HG02852 (cell line): ENCODE data around the gene COL6A2.
"Not testable (repeated sequence)": the region's sequence is repeated elsewhere in the genome, so short reads cannot be mapped to it uniquely, and the experiment has no call there.

Experiments used
- ATAC-seq: cut with Tn5 transposase; IDR thresholded peaks from one replicate; pipeline ENCODE4 v1.9.1; 2021; ENCODE audit warnings: mild to moderate bottlenecking, moderate library complexity; ENCODE audit not compliant: unreplicated experiment

The COL6A2 gene

DNA sequence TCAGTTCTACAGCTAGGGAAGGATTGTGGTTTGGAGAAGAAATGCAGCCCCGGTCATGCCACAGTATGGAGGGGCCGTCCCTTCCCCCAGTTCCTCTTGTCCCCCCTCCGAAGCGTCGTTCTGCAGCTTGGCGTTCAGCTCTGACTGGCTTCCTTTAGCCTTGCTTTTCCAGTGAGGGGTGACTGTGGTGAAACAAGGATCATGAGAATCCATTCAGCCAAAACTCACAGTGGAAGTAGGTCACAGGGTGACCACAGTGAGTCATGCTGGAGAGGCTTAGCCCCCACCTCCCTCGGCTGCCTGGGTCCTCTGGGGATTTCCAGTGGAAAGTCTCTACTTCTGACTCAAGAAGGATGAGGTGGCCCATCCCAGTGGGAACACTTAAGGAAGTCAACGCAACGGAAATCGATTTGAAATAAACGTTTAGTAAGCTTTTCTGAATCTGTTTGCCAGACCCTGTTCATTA is 37.3 kb upstream of the COL6A2 start:
- no peak for ATAC-seq

DNA sequence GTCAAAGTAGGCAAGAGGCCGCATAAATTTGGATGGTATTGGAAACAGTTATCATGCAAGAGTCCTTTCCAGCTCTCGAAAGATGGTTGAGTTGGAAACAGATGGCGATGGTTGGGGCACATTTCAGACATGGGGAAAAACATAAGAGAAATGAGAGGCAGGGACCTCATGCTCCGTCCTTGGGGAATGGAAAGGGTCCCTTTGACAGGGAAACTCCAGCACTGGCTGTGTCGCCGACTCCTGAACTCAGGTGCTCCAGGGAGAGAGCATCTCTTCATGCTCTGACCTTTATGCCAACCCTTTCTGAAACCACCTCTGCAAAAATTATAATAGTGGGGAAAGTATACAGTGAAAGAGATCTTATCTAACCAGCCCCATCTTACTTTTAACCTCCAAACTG is 36.8 kb upstream of the COL6A2 start:
- no peak for ATAC-seq

- ATAC-seq = no peak
These were observed 36.4 kb upstream of the COL6A2 start for GRCh38 chr21:46061518-46061917.

DNA sequence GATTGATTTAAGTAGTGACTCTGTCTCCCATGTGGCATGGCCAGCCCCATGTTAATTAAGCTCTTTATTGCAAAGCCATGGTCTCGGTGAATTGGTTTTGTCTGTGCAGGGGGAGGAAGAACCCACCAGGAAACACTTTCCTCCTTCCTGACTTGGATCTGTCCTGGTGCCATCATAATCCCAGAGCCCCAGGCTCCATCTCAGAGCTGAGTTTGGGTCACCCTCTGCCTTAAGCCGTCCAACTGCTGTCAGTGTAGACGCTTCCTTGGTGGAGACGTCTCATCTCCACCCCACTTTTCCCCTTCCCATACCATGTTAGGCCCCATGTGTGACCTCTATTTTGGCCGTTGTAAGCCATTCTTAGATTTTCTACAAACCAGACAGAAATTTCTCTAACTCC is 36.0 kb upstream of the COL6A2 start:
- no peak for ATAC-seq

GRCh38 chr21:46062471-46063211 is 35.3 kb upstream of the COL6A2 start:
- no peak for ATAC-seq

GRCh38 chr21:46063227-46063626 is 34.7 kb upstream of the COL6A2 start:
- no peak for ATAC-seq

DNA sequence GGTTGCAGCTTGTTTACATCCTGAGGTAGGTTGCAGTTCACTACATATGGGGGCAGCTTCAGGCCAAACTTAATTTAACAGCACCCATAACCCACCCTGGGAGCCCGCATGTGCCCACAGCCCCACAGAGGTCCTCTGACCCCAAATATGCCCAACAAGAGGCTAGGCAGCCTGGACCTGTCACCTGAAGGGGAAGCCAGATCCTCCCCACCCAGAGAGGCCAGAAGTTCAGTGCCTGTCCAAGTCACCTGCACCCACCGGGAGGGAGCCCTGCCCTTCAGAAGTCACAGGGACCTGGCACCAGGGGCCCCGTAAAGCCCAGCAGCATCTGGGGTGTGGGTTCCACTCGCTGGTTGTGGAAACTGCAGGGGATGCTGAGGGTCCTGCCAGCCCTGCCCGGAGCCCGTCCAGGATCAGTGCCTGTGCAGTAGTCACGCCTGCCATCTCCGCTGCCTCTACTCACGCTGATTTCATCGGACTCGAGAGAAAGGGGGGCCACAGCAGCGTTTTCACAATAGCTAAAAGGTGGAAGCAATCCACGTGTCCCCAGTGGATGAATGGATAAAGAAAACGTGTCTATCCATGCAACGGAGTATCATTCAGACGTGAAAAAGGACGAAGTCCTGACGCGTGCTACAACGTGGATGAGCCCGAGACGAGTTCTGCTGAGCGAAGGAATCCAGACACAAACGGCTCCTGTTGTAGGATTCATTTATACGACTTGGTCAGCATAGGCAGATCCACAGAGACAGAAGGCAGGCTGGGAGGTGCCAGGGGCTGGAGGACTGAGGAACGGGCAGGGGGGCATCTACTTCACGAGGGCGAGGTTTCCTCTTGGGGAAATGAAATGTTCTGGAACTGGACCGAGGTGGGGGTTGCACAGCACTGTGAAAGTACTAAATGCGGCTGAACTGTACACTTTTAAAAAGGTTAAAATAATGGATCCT is 33.9 kb upstream of the COL6A2 start:
- ATAC-seq = no peak

GRCh38 chr21:46064870-46065214 is 33.1 kb upstream of the COL6A2 start:
- ATAC-seq = no peak

DNA sequence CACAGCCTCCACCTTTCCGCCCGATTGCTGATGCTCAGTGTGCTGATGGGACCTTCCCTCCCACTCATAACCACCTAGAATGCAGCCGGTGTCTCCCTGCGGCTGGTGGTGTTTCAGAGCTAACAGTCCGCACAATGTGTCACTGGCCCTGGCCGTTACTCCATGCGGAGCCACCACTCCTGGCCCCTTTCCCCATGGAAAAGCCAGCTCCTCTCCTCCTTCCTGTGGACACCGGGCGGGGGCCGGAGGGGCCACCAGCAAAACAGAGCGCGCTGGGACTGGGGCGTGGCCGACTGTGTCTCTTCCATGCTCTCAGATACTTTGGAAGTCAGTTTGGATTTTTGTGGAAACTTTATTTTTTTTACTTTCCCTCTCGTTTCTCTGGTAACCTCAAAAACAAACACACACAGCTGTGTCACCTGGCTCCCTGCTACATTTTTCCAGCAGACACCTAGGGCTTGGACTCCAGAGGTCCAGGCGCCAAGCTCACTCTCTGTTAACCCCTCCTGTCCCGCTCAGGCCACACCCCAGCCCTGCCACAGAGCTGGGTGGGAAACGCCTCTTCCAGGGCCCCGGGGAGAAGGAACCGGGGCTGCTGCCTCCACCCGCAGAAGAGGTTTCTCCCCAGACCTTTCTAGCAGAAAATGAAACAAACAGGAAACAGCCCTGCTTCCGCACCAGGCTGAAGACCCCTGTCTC is 32.5 kb upstream of the COL6A2 start:
- no peak for ATAC-seq

GRCh38 chr21:46065914-46066551 is 31.9 kb upstream of the COL6A2 start:
- ATAC-seq = no peak

GRCh38 chr21:46066591-46067331 is 31.2 kb upstream of the COL6A2 start:
- no peak for ATAC-seq

DNA sequence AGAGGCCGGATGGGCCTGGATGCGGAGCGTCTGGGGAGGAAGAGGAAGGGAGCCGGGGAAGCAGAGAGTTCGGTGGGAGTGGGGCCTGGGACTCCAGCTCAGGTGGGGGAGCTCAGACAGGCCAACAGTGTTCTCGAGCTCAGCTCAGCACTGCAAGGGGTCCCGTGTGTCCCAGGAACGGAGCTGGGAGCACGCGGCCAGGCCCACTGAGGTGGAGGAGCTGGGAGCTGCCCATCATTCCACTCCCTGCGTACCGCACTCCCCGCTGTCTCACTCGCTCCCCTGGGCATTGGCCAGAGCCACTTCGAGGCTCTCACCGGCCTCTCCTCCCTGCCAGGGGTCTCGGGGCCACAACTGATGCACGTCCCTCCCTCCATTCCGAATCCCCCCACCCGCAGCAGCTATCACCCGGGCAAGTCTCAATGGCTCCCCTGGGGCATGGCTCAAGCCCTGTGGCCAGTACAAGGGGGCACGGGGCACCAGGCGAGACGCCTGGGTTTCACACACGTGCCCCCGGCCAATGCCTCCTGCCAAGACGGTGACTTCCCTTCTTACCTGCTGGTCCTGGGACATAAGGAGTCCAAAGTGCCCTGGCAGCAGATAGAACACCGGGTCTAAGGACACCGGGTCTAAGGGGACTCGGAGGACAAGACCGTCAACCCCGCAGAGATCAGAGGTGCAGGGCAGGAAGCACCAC is 30.3 kb upstream of the COL6A2 start:
- ATAC-seq = no peak

GRCh38 chr21:46068516-46069079 is 29.3 kb upstream of the COL6A2 start:
- no peak for ATAC-seq

- no peak for ATAC-seq
These were observed 28.7 kb upstream of the COL6A2 start for GRCh38 chr21:46069166-46069565.

- ATAC-seq = no peak
These were observed 28.1 kb upstream of the COL6A2 start for GRCh38 chr21:46069719-46070279.

DNA sequence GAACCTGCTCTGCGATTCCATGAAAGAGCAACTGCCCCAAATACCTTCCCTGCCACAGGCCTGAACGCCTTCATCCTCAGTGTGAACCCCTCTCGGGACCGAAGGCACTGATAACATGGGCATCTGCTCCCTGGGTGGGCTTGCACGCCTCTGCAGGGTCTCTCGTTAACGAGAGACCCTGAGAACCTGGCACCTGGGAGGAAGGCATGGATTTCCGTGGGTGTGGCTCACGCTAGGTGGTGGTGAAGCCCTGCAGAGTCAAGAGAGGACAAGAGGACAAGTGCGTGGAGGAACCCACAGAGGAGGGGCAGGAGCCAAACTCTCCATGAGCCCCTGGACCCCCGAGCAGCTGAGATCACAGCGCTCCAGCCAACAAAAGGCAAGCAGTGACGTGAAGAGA is 26.8 kb upstream of the COL6A2 start:
- ATAC-seq = no peak

DNA sequence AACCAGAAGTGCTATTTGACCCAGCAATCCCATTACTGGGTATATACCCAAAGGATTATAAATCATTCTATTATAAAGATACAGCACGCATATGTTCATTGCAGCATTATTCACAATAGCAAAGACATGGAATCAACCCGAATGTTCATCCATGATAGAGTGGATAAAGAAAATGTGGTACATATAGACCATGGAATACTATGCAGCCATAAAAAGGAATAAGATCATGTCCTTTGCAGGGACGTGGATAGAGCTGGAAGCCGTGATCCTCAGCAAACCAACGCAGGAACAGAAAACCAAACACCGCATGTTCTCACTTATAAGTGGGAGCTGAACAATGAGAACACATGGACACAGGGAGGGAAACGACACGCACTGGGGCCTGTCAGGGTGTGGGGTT is 21.2 kb upstream of the COL6A2 start:
- not testable (repeated sequence) for ATAC-seq

DNA sequence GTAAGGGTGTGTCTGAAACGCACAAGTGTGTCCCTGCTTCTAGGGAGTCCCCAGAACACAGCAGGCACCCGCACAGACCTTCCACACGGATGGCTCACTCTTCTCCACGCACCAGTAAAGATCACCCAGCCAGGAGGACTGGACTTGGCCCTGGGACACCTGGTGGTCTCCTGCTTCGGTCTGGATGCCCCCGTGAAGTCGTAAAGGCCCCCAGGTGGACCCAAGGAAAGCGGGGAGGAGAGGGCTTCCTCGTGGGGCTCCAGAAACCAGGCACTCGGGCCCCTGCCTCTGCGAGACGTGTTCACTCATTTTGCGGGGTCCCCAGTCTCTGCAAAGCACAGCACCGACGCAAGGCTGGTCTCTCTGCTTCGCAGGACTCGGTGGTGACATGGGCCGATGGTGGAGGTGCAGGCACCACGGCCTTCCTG is 20.2 kb upstream of the COL6A2 start:
- no peak for ATAC-seq
